Right lung (tissue), 10 donors: ENCODE results near the gene IQCM. TPM values are rescaled to one million over a fixed set of nuclear protein-coding genes. Genes with fewer than 3 reads are reported as not detected.

Experiments
- DNase-seq, 2 donors: peaks; one replicate each; pipeline ENCODE4 v3.0.0-alpha.2; 2013
- long read RNA-seq, 8 donors: transcript quantifications; one replicate each; lab custom pipeline, GENCODE V29; 2026
- polyA plus RNA-seq, 5 donors: library from polyadenylated mRNA; unstranded; fragments of 120-200 nt; gene quantifications; one replicate each; pipeline versions ENCODE4 v1.2.1 to v1.2.3, GENCODE V29; 2013; ENCODE audit warnings: inconsistent platforms in 1 of 5, low replicate concordance in 1 of 5; ENCODE audit not compliant: insufficient read length in 5 of 5, insufficient read depth in 1 of 5

The IQCM gene, protein sequence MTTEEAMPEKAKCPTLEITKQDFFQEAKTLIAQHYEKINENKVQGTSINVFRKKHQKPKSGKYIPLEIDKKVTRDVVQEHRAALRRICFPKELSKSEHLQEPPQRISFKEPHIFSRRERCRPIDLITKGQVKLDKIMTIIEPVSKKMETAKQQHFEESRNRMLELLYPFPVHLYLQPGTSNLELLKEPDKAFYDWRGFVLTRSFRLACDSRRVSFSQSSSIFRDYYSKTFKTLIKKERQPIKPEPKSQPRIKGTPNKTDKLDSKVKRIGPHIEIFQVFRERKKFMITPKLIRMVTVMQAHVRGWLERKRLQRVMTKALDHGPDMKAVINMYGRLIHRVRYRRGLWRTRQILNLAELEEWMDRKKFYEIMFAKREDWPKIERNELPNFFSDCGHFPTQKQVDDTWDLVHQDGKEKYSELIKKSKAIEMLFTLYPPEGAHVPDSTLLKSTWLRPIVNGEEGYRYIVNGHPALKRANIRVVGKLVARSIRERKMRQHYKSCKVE
- polyA plus RNA-seq = not detected
- long read RNA-seq, donor 1 = 0 reads
- long read RNA-seq, donor 2 = 0 reads
- long read RNA-seq, donor 3 = 0 reads
- long read RNA-seq, donor 4 = 0 reads
- long read RNA-seq, donor 5 = 0 reads
- long read RNA-seq, donor 6 = 0 reads
- long read RNA-seq, donor 7 = 0 reads
- long read RNA-seq, donor 8 = 0 reads

DNA sequence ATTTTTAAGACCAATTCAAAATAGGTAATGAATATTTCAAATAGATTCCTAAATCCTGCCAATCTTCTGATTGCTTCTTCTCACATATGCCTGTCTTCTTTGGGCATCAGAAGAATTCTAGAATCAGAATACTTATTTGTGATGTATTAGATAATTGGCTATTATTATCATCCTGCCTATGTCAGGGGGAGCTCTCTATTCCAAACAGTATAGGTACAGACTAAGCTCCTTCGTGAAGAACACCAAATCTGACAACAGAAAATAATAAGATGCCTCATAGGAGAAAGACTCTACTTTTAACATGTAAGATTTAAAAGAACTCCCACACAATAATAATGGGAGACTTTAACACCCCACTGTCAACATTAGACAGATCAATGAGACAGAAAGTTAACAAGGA is at the start of gene IQCM:
Gene IQCM, minus strand, starts transcription at position 101 of the 400 bp plus-strand sequence. CDS start 73,152 bp downstream, outside the sequence.
- DNase-seq = no peak

DNA sequence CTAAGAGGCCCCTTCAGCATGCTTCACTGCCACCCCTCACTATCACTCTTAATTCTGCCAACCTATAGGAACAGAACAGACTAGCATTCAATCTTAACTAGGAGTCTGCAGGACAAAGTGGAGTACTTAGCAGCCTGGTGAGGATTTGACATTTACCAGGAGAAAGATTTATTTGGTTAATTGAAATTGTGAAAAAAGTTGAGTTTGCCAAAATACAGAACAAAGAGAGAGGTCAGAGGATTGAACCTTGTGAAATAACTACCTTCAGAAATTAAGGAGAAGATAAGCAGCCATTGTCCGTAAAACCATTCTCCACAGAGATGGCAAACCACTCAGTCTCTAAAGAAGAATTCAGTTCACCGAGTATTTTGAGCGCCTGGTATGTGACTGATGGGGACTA is 41.8 kb upstream of the IQCM start:
- no peak for DNase-seq

DNA sequence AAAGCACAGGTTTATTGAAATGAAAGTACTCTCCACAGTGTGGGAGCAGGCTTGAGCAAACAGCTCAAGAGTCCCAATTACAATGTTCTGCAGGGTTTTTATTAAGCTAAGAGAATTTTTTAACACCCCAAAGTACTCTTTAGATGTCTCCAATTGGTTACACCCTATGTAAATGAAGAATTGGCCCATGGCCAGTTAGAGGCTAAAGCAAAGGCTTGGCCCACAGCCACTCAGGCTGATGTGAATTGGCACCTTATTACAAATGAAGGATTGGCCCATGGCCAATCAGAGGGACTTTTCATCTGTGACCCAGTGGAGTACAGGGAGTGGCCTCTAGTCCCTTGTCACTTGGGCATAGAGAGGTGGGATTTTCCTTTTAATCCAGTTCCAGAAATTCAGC is 30.1 kb upstream of the IQCM start:
- DNase-seq = peak; percentile 37 to 51

DNA sequence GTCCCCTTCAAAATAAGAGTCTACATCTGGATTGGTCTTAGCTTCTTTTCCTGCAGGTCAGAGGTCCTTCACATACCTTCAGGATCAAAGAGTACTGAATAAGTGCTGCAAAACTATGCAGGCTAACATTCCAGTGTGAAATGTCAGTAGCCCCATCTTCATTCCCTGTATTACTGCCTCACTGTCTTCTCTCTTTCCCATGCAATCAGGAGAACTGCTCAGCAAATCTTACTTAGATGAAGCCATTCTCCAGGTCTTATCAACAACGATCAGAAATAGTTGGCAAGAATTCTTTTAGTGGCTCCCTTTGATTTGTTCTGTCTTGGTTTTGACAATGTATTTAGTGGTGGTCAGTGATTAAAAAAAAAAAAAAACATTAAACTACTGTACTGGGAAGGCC is 26.0 kb upstream of the IQCM start:
- DNase-seq = no peak

DNA sequence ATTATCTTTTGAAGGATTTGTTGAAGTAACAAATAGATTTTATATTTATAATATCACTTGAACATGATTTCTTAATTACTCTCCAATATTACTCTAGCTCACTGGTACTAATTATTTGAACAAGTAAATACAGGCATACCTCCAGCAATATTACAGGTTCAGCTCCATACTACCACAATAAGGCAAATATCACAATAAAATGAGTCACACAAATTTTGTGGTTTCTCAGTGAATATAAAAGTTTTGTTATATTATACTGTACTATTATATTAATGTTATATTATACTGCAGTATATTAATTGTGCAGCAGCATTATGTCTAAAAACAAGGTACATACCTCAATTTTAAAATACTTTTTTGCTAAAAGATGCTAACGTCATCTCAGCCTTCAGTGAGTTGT is 22.4 kb upstream of the IQCM start:
- no peak for DNase-seq

DNA sequence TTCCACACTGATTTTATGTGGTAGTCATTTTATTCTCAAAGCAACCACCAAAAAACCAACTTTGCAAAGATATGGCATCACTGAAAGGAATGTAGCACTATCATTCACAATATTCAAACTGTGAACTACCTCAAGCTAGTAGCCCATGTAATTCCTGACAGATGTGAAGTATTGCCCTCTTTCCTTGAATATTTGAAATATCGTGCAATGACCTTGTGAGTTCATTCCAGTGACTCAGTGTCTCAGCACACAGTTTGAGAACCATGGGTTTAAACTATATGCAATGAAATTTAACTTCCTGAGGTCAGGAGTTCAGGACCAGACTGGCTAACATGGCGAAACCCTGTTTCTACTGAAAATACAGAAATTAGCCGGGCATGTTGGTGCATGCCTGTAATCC is 20.9 kb upstream of the IQCM start:
- DNase-seq = no peak

DNA sequence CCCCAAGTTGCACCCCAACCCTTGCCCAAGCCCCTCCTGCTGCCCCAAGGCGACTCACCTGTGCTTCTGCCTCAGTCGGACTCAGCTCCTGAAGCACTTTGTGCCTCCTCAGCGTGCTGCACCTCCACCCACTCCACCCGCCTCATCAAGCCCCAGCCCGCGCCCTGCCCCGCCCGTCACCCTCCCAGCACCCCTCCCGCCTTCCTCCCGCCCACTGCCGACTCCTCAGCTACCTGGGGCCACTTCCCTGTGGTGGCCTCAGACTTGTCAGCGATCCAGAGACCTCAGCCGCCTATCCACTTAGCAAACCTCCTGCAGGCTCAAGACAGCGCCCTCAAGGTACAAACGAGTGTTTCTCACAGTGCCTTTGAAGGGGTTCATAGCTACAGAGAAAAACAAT is 19.6 kb upstream of the IQCM start:
- DNase-seq = no peak

DNA sequence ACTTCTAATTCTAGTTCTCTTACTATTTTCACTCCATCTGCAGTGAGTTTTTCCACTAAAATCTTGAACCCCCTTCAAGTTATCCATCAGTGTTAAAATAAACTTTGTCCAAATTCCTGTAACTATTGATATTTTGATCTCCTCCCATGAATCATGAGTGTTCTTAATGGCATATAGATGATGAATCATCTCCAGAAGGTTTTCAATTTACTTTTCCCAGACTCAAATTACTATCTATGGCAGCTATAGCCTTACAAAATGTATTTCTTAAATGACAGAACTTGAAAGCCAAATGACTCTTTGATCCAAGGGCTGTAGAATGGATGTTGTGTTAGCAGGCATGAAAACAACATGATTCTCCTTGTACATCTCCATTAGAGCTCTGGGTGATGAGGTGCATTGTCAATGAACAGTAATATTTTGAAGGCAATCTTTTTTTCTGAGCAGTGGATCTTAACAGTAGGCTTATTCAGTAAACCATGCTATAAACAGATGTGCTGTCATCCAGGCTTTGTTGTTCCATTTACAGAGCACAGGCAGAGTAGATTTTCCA is 16.1 kb upstream of the IQCM start:
- no peak for DNase-seq

DNA sequence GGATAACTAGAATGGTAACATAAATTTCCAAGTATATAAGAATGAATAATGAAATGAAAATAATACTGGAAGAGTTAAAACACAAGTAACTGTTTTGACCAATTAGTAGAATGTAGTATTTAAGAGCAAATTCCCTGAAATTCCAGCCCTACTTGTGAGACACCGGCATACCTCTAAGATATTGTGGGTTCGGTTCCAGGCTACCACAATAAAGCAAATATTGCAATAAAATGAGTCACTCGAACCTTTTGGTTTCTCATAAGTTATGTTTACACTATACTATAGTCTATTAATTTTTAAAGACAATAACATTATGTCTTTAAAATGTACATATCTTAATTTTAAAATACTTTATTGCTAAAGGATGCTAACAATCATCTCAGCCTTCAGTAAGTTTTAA is 15.2 kb upstream of the IQCM start:
- DNase-seq = no peak

DNA sequence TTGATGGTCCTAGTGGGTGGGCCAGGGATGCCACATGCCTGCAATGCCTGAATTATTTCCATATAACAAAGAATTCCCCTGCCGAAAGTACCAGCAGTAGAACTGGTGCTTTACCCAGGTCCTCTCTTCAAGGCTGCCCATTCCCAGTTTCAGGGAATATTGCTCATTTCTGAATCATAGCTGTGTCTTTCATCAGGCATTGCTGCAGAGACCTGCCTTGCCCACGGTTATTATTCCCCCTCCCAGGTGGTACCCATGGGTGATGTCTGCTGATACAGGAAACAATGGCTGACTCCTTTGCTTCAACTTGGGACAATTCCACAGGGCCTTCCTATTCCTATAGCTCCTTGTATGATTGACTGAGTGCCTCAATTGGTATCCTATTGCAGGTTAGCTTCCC is 9.7 kb upstream of the IQCM start:
- no peak for DNase-seq

DNA sequence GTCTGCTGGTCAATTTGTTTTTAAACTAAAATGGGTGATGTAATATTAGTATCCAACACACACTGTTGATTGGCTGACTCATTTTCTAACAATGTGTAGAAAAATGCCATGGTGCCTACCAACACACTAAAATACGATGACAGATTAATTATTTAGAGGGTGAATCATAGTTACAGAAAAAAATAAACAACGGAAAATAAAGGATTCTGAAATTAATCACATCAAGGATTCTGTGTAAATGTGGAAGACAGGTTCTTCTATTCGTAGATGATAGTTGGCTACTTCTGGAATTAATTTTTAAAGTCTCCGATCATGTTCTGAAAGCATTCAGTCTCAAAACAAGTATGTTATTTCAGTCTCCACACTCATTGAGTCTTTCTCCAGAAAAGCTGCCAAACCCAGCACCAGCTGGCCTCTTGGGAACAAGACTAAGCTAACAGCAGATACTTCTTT is 8.2 kb upstream of the IQCM start:
- DNase-seq = no peak

DNA sequence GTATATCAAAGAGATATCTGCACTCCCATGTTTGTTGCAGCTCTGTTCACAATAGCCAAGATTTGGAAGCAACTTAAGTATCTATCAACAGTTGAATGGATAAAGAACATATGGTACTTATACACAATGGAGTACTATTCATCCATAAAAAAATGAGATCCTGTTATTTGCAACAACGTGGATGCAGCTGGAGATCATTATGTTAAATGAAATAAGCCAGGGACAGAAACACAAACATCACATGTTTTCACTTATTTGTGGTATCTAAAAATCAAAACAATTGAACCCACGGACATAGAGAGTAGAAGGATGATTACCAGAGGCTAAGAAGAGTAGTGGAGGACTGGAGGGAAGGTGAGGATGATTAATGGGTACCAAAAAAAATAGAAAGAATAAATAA is 14.2 kb downstream of the IQCM start:
- no peak for DNase-seq

DNA sequence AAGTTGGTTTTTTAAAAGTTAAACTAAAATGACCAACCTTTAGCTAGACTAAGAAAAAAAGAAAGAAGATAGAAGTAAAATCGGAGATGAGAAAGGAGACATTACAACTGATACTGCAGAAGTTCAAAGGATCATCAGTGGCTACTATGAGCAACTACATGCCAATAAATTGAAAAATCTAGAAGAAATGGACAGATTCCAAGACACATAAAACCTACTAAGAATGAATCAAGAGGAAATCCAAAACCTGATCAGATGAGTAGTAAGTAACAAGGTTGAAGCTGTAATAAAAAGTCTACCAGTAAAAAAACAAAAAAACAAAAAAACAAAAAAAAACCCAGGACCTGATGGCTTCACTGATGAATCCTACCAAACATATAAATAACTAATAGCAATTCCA is 16.1 kb downstream of the IQCM start:
- DNase-seq = no peak

DNA sequence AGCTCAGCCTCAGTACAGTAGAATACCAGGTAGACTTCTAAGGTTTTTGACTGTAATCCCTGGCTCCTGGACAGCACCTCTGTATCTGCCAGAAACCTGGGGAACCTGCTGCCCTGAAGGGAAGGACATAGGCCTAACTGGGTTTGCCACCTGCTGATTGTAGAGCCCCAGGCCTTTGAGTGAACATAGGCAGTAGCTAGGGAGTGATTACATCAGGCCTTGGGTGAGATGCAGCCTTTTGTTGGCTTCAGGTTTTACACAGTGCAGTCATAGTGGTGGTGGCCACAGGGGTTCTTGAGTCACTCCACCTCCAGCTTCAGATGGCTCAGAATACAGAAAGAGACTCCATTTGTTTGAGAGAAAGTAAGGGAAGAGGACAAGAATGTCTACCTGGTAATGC is 19.3 kb downstream of the IQCM start:
- no peak for DNase-seq

DNA sequence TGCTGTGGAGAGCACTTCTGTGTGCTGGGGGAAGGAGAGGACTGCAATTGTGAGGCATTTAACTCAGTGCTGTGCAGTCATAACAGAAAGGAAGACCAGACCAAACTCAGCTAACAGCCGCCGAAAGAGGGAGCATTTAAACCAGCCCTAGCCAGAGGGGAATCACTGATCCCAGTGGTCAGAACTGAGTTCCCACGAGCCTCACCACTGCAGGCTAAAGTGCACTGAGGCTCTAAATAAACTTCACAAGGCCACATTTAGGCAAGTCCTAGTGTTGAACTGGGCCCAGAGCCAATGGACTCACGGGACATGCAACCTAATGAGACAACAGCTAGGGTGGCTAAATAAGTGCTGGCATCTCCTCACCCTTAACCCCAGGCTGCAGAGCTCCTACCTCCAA is 20.4 kb downstream of the IQCM start:
- no peak for DNase-seq

DNA sequence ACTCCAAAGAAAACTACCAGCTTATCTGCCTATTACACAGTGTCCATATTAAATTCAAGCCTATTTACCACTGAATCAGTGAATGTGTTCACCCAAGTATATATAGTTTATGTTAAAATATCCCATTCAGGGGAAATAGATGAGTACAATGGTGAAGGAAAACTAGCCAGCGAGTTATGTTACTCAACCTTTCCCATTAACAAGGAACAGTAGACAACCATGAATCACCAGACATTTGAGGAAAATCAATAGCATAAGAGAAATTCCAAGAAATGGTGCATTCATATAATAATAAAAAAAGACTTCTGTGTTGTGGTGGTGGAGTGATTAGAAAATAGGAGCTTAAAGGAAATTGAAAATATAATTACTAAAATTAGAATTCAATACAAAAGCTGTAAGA is 21.3 kb downstream of the IQCM start:
- DNase-seq = no peak

DNA sequence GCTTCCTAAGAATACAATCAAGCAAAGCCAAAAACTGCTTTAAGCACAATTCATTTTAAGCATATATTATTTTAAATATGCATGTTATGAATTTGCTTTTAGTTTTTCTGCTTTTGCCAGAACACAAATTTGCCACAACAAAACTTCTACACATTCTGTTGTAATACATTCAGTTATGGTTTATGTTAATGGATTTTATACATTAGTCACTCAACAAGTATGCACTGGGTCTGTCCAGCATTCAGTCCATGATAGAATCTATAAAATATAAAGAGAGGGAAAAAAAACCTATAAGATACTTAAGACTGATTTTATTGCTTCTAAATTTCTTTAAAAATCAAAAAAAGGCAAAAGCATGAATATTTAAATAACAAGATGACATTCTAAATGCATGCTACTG is 22.2 kb downstream of the IQCM start:
- no peak for DNase-seq

DNA sequence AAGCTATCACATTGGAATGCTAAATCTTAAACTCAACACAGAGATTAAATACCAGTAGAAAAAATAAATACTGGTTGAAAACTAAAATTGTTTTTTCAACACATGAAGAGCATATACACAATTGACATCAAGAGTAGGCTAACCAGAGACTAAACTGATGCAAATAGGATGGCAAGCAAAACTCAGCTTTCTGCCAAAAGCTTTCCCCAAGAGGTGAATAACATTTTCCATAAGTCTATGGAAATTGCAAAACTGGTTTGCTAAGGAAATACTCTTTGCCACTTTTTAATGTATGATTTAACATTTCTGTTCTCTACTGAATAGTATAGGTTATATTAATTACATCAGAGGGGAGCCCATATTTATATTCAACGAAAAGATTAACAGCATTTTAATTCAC is 23.8 kb downstream of the IQCM start:
- DNase-seq = no peak

DNA sequence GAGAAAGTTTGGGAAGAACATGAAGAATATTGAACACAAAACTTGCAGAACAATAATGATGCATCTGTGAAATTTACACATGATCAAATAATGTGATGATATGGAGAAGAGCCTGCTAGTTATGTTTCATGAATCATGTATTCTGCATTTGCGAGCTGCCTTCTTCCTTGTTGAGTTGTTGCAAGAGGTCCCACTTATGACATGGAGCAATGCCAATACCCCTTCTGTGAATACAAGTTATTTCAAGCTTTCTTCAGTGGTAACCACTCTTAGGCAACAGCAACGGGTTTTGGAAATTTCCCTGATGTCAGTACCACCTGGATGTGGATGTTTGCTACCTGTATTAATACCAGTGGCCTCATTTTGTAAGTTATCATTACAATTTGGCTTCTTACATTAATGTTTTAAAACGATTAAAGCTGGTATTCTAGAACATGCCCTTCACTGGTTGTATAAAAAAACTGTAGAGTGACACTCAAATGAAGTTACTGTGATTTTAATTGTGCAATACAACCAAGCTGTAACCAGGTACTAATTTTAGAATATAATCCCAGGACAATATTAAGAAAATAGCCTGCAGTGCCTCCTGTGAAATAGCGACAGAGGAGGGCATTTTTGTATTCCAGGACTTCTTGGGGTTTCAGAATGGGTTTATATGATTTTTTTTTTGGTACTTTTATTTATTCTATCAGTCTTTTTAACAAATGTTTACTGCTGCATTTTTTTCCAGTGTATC is 25.3 kb downstream of the IQCM start:
- DNase-seq = peak in 1 of 2 donors; percentile 8

DNA sequence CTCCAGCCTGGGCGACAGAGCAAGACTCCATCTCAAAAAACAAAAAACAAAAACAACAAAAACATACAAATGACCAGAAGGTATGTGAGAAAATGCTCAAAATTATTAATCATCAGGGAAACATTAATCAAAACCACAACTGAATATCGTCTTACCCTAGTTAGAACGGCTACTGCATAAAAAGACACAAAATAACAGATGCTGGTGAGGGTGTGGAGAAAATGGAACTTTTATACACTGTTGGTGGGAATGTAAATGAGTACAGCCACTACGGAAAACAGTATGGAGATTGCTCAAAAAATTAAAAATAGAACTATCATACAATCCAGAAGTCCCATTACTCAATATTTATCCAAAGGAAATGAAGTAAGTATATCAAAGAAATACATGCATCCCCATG is 27.3 kb downstream of the IQCM start:
- no peak for DNase-seq

DNA sequence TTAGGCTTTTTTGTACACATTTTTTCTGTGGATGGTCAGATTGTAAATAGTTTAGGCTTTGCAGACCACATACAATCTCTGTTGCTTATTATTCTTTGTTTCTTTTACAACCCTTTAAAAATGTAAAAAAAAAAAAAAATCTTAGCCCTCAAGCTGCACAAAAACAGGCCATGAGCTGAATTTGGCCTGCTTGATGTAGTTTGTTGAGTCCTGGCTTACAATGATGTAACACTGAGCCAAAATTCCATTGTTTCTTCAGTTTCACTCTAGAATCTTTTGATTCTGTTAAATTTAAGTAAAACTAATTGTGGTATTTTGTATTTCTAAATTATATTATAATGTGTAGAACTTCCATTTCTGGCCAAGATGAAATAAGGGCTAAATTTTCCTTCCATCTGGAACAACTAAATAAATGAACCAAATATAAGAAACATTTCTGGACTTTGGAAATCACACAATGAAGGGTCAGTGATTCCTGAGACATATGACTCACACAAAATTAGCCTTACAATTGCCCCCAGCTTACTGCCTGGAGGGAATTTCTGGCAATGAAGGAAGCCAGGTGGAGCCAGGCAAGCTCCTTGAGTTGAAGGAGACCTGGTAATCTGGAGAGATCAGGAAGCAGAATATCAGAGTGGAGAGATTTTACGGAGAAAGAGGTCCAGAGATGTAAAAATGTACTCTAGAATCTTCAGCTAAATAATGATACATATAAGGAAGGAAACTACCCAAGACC is 29.8 kb downstream of the IQCM start:
- DNase-seq = no peak

DNA sequence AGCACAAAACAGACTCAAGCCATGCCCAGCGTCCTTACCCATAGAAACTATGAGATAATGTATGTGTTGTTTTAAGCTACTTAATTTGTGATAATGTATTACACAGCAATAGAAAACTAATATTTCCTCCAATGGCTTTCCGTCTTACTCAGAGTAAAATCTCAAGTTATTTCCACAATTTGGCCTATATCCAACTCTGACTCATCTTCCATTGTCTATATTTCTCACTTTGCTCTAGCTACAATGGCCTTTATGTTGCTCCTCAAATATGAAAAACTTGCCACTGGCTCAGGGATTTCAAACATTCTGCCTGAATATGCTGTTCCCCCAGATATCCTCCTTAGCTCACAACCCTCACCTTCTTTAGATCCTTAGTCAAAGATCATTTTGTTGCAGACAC is 31.6 kb downstream of the IQCM start:
- DNase-seq = no peak
